H1 (cell line): ENCODE data around the gene LCP1. TPM values are rescaled to one million over a fixed set of nuclear protein-coding genes. Genes with fewer than 3 reads are reported as not detected.

ENCODE experiments used
- CTCF ChIA-PET: fragments of 300-600 bp; sonication (Branson Sonifier 250); formaldehyde crosslinking; loops from one replicate; lab custom pipeline; 2021; ENCODE audit not compliant: partially characterized antibody; lab: Charles Lee
- POLR2A ChIA-PET: fragments of 300-600 bp; sonication (Branson Sonifier 250); formaldehyde crosslinking; loops from one replicate; lab custom pipeline; 2021; ENCODE audit warnings: inconsistent platforms; ENCODE audit not compliant: partially characterized antibody; lab: Charles Lee
- DNase-seq, 2 experiments: peaks; one replicate each; pipeline versions ENCODE4 v3.0.0 to v3.0.0-alpha.2; 2010 to 2022; ENCODE audit warnings: low spot score in 2 of 2, low read depth in 1 of 2, mixed read lengths in 1 of 2
- FAIRE-seq: peaks from 2 replicates; lab custom pipeline; 2011; peaks lifted over from hg19 to GRCh38; lab: Jason Lieb, UNC
- H2AFZ ChIP-seq: 2 replicates; pipeline ENCODE4 v1.8.1; 2012; ENCODE audit warnings: low read length, inconsistent platforms
- H2AK5ac ChIP-seq: 2 replicates; pipeline ENCODE4 v1.6.1; 2013; ENCODE audit warnings: low read depth, low read length
- H2BK120ac ChIP-seq: replicated peaks from 2 replicates; pipeline ENCODE3; 2013; ENCODE audit warnings: low read depth, low read length, inconsistent platforms
- H2BK12ac ChIP-seq: 2 replicates; pipeline ENCODE4 v1.6.1; 2013; ENCODE audit warnings: low read depth, low read length
- H2BK15ac ChIP-seq: 2 replicates; pipeline ENCODE4 v1.6.1; 2013; ENCODE audit warnings: low read length
- H2BK20ac ChIP-seq: 2 replicates; pipeline ENCODE4 v1.6.1; 2013; ENCODE audit warnings: low read length
- H2BK5ac ChIP-seq: 2 replicates; pipeline ENCODE4 v1.6.1; 2013; ENCODE audit warnings: low read depth, low read length
- H3K14ac ChIP-seq: 2 replicates; pipeline ENCODE4 v1.6.1; 2013; ENCODE audit warnings: inconsistent platforms; ENCODE audit not compliant: insufficient read length
- H3K18ac ChIP-seq: 2 replicates; pipeline ENCODE4 v1.6.1; 2013; ENCODE audit warnings: low read length; ENCODE audit errors: extremely low read depth
- H3K23ac ChIP-seq: 2 replicates; pipeline ENCODE4 v1.6.1; 2013; ENCODE audit warnings: inconsistent platforms; ENCODE audit not compliant: insufficient read length
- H3K23me2 ChIP-seq: 2 replicates; pipeline ENCODE4 v1.6.1; 2013; ENCODE audit warnings: low read depth, low read length
- H3K27ac ChIP-seq: 2 replicates; pipeline ENCODE4 v1.6.1; 2011; ENCODE audit warnings: low read depth, low read length, inconsistent platforms
- H3K27me3 ChIP-seq, 4 experiments: replicated peaks in 1 of 4; 1 replicate in 1 of 4; 2 replicates in 3 of 4; pipeline versions ENCODE4 v1.6.1 to v1.8.1; 2011 to 2013; ENCODE audit warnings: low read length in 3 of 4, mild to moderate bottlenecking in 3 of 4, inconsistent platforms in 2 of 4, mixed read lengths in 2 of 4, moderate library complexity in 1 of 4; ENCODE audit not compliant: control insufficient read depth in 3 of 4, insufficient read depth in 3 of 4; ENCODE audit errors: extremely low read depth in 1 of 4
- H3K36me3 ChIP-seq, 4 experiments: 2 replicates each; pipeline versions ENCODE4 v1.6.1 to v1.8.1; 2011 to 2013; ENCODE audit warnings: mild to moderate bottlenecking in 4 of 4, low read length in 3 of 4, moderate library complexity in 2 of 4, control low read depth in 1 of 4, inconsistent platforms in 1 of 4; ENCODE audit not compliant: insufficient read depth in 4 of 4, control insufficient read depth in 2 of 4
- H3K4ac ChIP-seq: replicated peaks from 2 replicates; pipeline ENCODE3; 2013; ENCODE audit warnings: low read length, low read depth, mixed read lengths, inconsistent platforms; ENCODE audit not compliant: insufficient read length
- H3K4me1 ChIP-seq, 4 experiments: replicated peaks in 1 of 4; 1 replicate in 1 of 4; 2 replicates in 3 of 4; pipeline versions ENCODE4 v1.6.1 to v1.8.1; 2011 to 2013; ENCODE audit warnings: low read length in 3 of 4, inconsistent platforms in 2 of 4, mixed read lengths in 1 of 4; ENCODE audit not compliant: insufficient read depth in 4 of 4, control insufficient read depth in 3 of 4
- H3K4me2 ChIP-seq, 2 experiments: 2 replicates each; pipeline versions ENCODE4 v1.6.1 to v1.8.1; 2011 to 2013; ENCODE audit warnings: low read depth in 2 of 2, low read length in 2 of 2, control low read depth in 1 of 2, inconsistent platforms in 1 of 2, mild to moderate bottlenecking in 1 of 2; ENCODE audit not compliant: insufficient read depth in 1 of 2
- H3K4me3 ChIP-seq, 4 experiments: fragments of 200-600, 300-600 bp in 1 of 4; sonication (generic), shearing (Covaris generic), sonication (Bioruptor Twin) in 1 of 4; 2 replicates each; pipeline versions ENCODE4 v1.5.1 to v1.8.1; 2011 to 2016; ENCODE audit warnings: low read length in 4 of 4, low read depth in 3 of 4, control low read depth in 2 of 4, inconsistent platforms in 2 of 4, mild to moderate bottlenecking in 2 of 4, mixed read lengths in 1 of 4, moderate library complexity in 1 of 4; ENCODE audit not compliant: insufficient read depth in 2 of 4; ENCODE audit errors: extremely low read depth in 1 of 4
- H3K56ac ChIP-seq: replicated peaks from 2 replicates; pipeline ENCODE3; 2013; ENCODE audit warnings: low read depth, mild to moderate bottlenecking, mixed read lengths, low read length, inconsistent platforms; ENCODE audit not compliant: insufficient read length
- H3K79me1 ChIP-seq: 2 replicates; pipeline ENCODE4 v1.6.1; 2013; ENCODE audit warnings: low read depth, low read length, control low read depth
- H3K79me2 ChIP-seq, 2 experiments: 2 replicates each; pipeline versions ENCODE4 v1.6.1 to v1.8.1; 2012 to 2013; ENCODE audit warnings: low read length in 2 of 2, mild to moderate bottlenecking in 2 of 2, inconsistent platforms in 1 of 2; ENCODE audit not compliant: insufficient read depth in 2 of 2, control insufficient read depth in 1 of 2
- H3K9ac ChIP-seq, 4 experiments: replicated peaks in 1 of 4; 1 replicate in 1 of 4; 2 replicates in 3 of 4; pipeline versions ENCODE4 v1.6.1 to v1.8.1; 2011 to 2013; ENCODE audit warnings: low read depth in 3 of 4, low read length in 3 of 4, control low read depth in 2 of 4, mild to moderate bottlenecking in 2 of 4, moderate library complexity in 2 of 4, inconsistent platforms in 1 of 4; ENCODE audit errors: extremely low read depth in 1 of 4
- H3K9me3 ChIP-seq, 2 experiments: 2 replicates each; pipeline versions ENCODE4 v1.6.1 to v1.8.1; 2012 to 2013; ENCODE audit warnings: mild to moderate bottlenecking in 2 of 2, moderate library complexity in 2 of 2, control low read depth in 1 of 2, inconsistent platforms in 1 of 2, low read depth in 1 of 2, low read length in 1 of 2, mixed read lengths in 1 of 2; ENCODE audit not compliant: insufficient read depth in 2 of 2
- H4K20me1 ChIP-seq, 2 experiments: replicated peaks in 1 of 2; 2 replicates each; pipeline versions ENCODE3 to v1.8.1; 2011 to 2013; ENCODE audit warnings: inconsistent platforms in 2 of 2, low read length in 2 of 2, mild to moderate bottlenecking in 1 of 2; ENCODE audit not compliant: insufficient read depth in 2 of 2, control insufficient read depth in 1 of 2
- H4K5ac ChIP-seq: 2 replicates; pipeline ENCODE4 v1.6.1; 2013; ENCODE audit warnings: low read length, low read depth, mixed read lengths, inconsistent platforms; ENCODE audit not compliant: insufficient read length
- H4K8ac ChIP-seq: 2 replicates; pipeline ENCODE4 v1.8.0; 2013; ENCODE audit warnings: mild to moderate bottlenecking, moderate library complexity, low read length, inconsistent platforms; ENCODE audit not compliant: insufficient read depth; ENCODE audit errors: extremely low read depth
- H4K91ac ChIP-seq: replicated peaks from 2 replicates; pipeline ENCODE3; 2013; ENCODE audit warnings: low read length, mixed read lengths, inconsistent platforms; ENCODE audit not compliant: insufficient read length
- E2F6 ChIP-seq: IDR thresholded peaks from 2 replicates; pipeline ENCODE4 v1.6.1; 2012; ENCODE audit warnings: inconsistent platforms
- EZH2 ChIP-seq: fragments of 200-600 bp; sonication (generic); IDR thresholded peaks from 2 replicates; pipeline ENCODE4 v1.7.1; 2012; ENCODE audit warnings: low read depth, mild to moderate bottlenecking, moderate library complexity, low read length, inconsistent platforms; ENCODE audit not compliant: severe bottlenecking
- MAX ChIP-seq: IDR thresholded peaks from 2 replicates; pipeline ENCODE4 v1.6.1; 2012; ENCODE audit warnings: inconsistent platforms
- USF2 ChIP-seq: IDR thresholded peaks from 2 replicates; pipeline ENCODE4 v1.6.1; 2011; ENCODE audit warnings: low read length, improper control_type of control experiment
- WGBS, 2 experiments: shearing (Covaris generic) in 1 of 2; methylation state at CpG; one replicate each; pipeline versions ENCODE4 v1.1.6 to v1.1.7; 2013 to 2015; ENCODE audit warnings: low lambda C conversion rate in 2 of 2, mixed read lengths in 2 of 2, inconsistent platforms in 1 of 2, low coverage in 1 of 2, missing lambda C conversion rate in 1 of 2; ENCODE audit not compliant: insufficient replicate concordance in 2 of 2, insufficient coverage in 1 of 2, insufficient read length in 1 of 2; ENCODE audit errors: extremely low coverage in 1 of 2, missing lambda C conversion rate in 1 of 2; 5-methylcytosine and 5-hydroxymethylcytosine counted together
- polyA plus RNA-seq, 7 experiments: library from polyadenylated mRNA; depleted of rRNA in 3 of 7; stranded (reverse) in 5 of 7; unstranded in 2 of 7; fragments of >200 nt in 5 of 7; fragments of 200-250 nt in 2 of 7; gene quantifications; 1 replicate in 5 of 7; 2 replicates in 1 of 7; 4 replicates in 1 of 7; pipeline versions ENCODE4 v1.2.1 to v1.2.3, GENCODE V29; 2011 to 2013; ENCODE audit warnings: missing spikeins in 2 of 7, mixed read lengths in 2 of 7
- total RNA-seq: library from RNA; stranded (reverse); fragmentation: NEBNext Ultra II Directional; extraction: Animal tissue kit (Norgen Biotek cat#: 25700); gene quantifications from 2 replicates; pipeline ENCODE4 v1.2.1, GENCODE V29; 2021

LCP1 gene
- total and polyA plus RNA-seq, 2 of the 8 experiments (the other 6 are each of a cell fraction or from before 2014, with no cell fraction given) = 0.65 to 4.3 TPM

GRCh38 chr13:46088821-46089562 lies 93.0 kb downstream of the LCP1 start:
- Histone ChIP-seq H3K4me2 (no peak overlapping the region), H2BK12ac (no peak overlapping the region), H4K20me1 (no peaks in the 10 kb centered on the region), H3K79me2 (no peaks in the 10 kb centered on the region), H2AFZ (peak overlapping the region; percentile 12; the same call in 1 of the 2 replicates), H4K8ac (no peak overlapping the region), H3K18ac (no peak overlapping the region), H3K9me3 (peaks cover 0 to 7% of the 10 kb centered on the region in 2 experiments; a peak in 1 of 4 replicates), H3K79me1 (no peaks in the 10 kb centered on the region), H4K5ac (no peak overlapping the region), H2BK15ac (no peak overlapping the region), H3K14ac (no peak overlapping the region), H2BK5ac (no peak overlapping the region), H3K23me2 (no peaks in the 10 kb centered on the region), H3K27me3 (no peaks in the 10 kb centered on the region), H3K4ac (no peak overlapping the region), H3K56ac (no peak overlapping the region), H3K4me3 (no peak overlapping the region), H3K36me3 (no peaks in the 10 kb centered on the region), H2BK120ac (no peak overlapping the region), H2BK20ac (no peak overlapping the region), H3K23ac (no peak overlapping the region), H3K9ac (no peak overlapping the region), H2AK5ac (no peak overlapping the region), H3K27ac (no peak overlapping the region), H4K91ac (no peak overlapping the region), H3K4me1 (no peaks in the 10 kb centered on the region)
- peak; percentile 57; the same call in 1 of the 2 replicates for TF ChIP-seq E2F6
- TF ChIP-seq MAX = peak; percentile 35; the same call in 1 of the 2 replicates
- TF ChIP-seq USF2 = no peak
- TF ChIP-seq EZH2 = no peak
- 84% methylated on average over 5 of the region's 5 CpGs; no CpG with 5 or more reads in 1 of the 2 experiments for WGBS, 2 experiments
- ChIA-PET CTCF (no interaction called here), POLR2A (no interaction called here)
- DNase-seq (no peak), FAIRE-seq (peak; percentile 19)
